Measurements from ENCODE around the gene SUCLG2. TPM values are rescaled to one million over a fixed set of nuclear protein-coding genes. Genes with fewer than 3 reads are reported as not detected.

Gene SUCLG2
- total and polyA plus RNA-seq, 9 of the 15 experiments (the other 6 are each of a cell fraction or from before 2014, with no cell fraction given), result 10.1 to 41.4 (median 29.0) TPM

DNA sequence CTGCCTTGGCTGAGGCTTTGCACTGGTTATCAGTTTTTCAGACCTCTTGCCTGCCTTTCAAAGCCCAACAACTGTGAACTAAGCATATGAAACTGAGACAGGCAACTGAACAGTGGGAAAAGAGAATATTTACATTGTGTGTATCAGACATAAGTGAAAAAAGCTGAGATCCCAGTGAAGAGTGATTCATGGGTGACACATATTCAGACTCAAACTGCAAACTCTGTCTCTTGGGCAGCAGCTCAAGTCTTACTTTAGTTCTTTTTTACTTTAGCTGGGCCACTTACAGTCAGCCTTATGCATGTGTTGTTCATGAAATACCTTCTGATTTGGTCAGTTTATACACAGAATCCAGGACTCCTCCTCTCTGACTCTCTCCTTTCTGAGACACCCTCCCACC is 19.2 kb downstream of the SUCLG2 start:
- in situ Hi-C loops (cut with MboI), result no loop called here
- no peak overlapping the region for H3K4me3 ChIP-seq

More for the DNA sequence above, 19.2 kb downstream of the SUCLG2 start:
- intact Hi-C loops (cut with micrococcal nuclease), result no loop called here
- TF ChIP-seq, protein P1, sequence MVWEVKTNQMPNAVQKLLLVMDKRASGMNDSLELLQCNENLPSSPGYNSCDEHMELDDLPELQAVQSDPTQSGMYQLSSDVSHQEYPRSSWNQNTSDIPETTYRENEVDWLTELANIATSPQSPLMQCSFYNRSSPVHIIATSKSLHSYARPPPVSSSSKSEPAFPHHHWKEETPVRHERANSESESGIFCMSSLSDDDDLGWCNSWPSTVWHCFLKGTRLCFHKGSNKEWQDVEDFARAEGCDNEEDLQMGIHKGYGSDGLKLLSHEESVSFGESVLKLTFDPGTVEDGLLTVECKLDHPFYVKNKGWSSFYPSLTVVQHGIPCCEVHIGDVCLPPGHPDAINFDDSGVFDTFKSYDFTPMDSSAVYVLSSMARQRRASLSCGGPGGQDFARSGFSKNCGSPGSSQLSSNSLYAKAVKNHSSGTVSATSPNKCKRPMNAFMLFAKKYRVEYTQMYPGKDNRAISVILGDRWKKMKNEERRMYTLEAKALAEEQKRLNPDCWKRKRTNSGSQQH (CRISPR knock-in tag; IDR thresholded peaks at IDR 0.05), result no peak
- no peak for TF ChIP-seq TAF9B (IDR thresholded peaks at IDR 0.05; ENCODE audit: partially characterized antibody)
- TF ChIP-seq, protein P2, sequence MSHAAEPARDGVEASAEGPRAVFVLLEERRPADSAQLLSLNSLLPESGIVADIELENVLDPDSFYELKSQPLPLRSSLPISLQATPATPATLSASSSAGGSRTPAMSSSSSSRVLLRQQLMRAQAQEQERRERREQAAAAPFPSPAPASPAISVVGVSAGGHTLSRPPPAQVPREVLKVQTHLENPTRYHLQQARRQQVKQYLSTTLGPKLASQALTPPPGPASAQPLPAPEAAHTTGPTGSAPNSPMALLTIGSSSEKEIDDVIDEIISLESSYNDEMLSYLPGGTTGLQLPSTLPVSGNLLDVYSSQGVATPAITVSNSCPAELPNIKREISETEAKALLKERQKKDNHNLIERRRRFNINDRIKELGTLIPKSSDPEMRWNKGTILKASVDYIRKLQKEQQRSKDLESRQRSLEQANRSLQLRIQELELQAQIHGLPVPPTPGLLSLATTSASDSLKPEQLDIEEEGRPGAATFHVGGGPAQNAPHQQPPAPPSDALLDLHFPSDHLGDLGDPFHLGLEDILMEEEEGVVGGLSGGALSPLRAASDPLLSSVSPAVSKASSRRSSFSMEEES (CRISPR knock-in tag; IDR thresholded peaks at IDR 0.05), result no peak
- no peak for TF ChIP-seq NFRKB (IDR thresholded peaks at IDR 0.05; ENCODE audit: low read depth)
- BruUV-seq (replicated peaks), result no TSS peak
- Histone ChIP-seq H3K4me2 (ENCODE audit: insufficient read depth, low read length) (no peak overlapping the region), H3K27me3 (ENCODE audit: control insufficient read depth in 2 of 2, insufficient read depth in 2 of 2, low read length in 2 of 2) (no peaks in the 10 kb centered on the region), H3K9ac (ENCODE audit: insufficient read depth in 1 of 2, low read depth in 2 of 2, low read length in 2 of 2) (no peak overlapping the region), H3K4me1 (replicated peaks in 1 of 2; ENCODE audit: control insufficient read depth in 2 of 2, insufficient read depth in 2 of 2, low read length in 2 of 2) (no peaks in the 10 kb centered on the region; a peak in 1 of 5 replicates), H4K20me1 (replicated peaks; ENCODE audit: control insufficient read depth, insufficient read depth, low read length) (0 out of 2 replicates have a peak, but pooled peaks cover 5% of the 10 kb centered on the region), H3K27ac (ENCODE audit: extremely low read depth, low read depth, low read length) (no peak overlapping the region), H3K9me3 (replicated peaks; ENCODE audit: control insufficient read depth, insufficient read depth, low read depth, low read length) (no peaks in the 10 kb centered on the region), H3K36me3 (ENCODE audit: control insufficient read depth, insufficient read depth, low read length) (peaks cover 13% of the 10 kb centered on the region; the same call in 2 of the 3 replicates), H2AFZ (ENCODE audit: low read depth, low read length) (no peak overlapping the region), H3K9me1 (ENCODE audit: control insufficient read depth, insufficient read depth, low read length) (no peaks in the 10 kb centered on the region), H3K79me2 (ENCODE audit: control insufficient read depth, insufficient read depth, low read length) (peaks cover 5% of the 10 kb centered on the region; the same call in 2 of the 3 replicates)
- ATAC-seq, result no peak
- CTCF ChIA-PET (ENCODE audit: low intra/inter-chr PET ratio), result no interaction called here
- FAIRE-seq, result no peak
- DNase-seq (ENCODE audit: extremely low read depth in 1 of 4, low spot score in 3 of 4), result no peak
- POLR2A ChIA-PET, result interaction anchor here (0.8 kb wide), 1 partner anchor 8 kb away, joined by 5 read pairs; no protein-coding TSS in a partner anchor

Measured in K562 (cell line).